Loucy (cell line): ENCODE measurements around the gene HIVEP1.

Experiments used
- H2AFZ ChIP-seq: fragments of 200-600 bp; sonication (generic); 2 replicates; pipeline ENCODE4 v1.6.0; 2016; ENCODE audit warnings: antibody characterized with exemption, mild to moderate bottlenecking, low read length, moderate library complexity
- H3F3A ChIP-seq: fragments of 200-600 bp; 2 replicates; pipeline ENCODE4 v1.6.0; 2016; ENCODE audit warnings: antibody characterized with exemption, low read depth, mild to moderate bottlenecking
- H3K27me3 ChIP-seq: fragments of 200-600 bp; sonication (generic); 2 replicates; pipeline ENCODE4 v1.6.1; 2014; ENCODE audit warnings: low read length, mild to moderate bottlenecking; ENCODE audit not compliant: insufficient read depth, poor library complexity, severe bottlenecking
- H3K36me3 ChIP-seq: fragments of 200-600 bp; sonication (generic); 2 replicates; pipeline ENCODE4 v1.6.1; 2016; ENCODE audit warnings: low read length; ENCODE audit not compliant: insufficient read depth
- H3K4me1 ChIP-seq: fragments of 200-600 bp; sonication (generic); 2 replicates; pipeline ENCODE4 v1.5.1; 2014; ENCODE audit warnings: low read length, mild to moderate bottlenecking; ENCODE audit not compliant: insufficient read depth, poor library complexity, severe bottlenecking
- H3K4me2 ChIP-seq: fragments of 200-600 bp; sonication (generic); 2 replicates; pipeline ENCODE4 v1.6.0; 2014; ENCODE audit warnings: antibody characterized with exemption, low read length, low read depth, mild to moderate bottlenecking; ENCODE audit not compliant: poor library complexity, severe bottlenecking
- H3K4me3 ChIP-seq: fragments of 200-600 bp; sonication (generic); 2 replicates; pipeline ENCODE4 v1.5.1; 2014; ENCODE audit warnings: low read length, mild to moderate bottlenecking, mixed read lengths; ENCODE audit not compliant: poor library complexity, severe bottlenecking
- H3K79me2 ChIP-seq: fragments of 200-600 bp; sonication (generic); 2 replicates; pipeline ENCODE4 v1.6.1; 2014; ENCODE audit warnings: low read length; ENCODE audit not compliant: insufficient read depth
- H3K9ac ChIP-seq: fragments of 200-600 bp; sonication (generic); 2 replicates; pipeline ENCODE4 v1.6.0; 2014; ENCODE audit warnings: mild to moderate bottlenecking, low read depth, low read length, moderate library complexity; ENCODE audit not compliant: poor library complexity, severe bottlenecking
- H3K9me2 ChIP-seq: fragments of 200-600 bp; sonication (generic); replicated peaks from 2 replicates; pipeline ENCODE4 v1.6.1; 2016; ENCODE audit warnings: low read depth, low read length, mixed read lengths
- H3K9me3 ChIP-seq: fragments of 200-600 bp; sonication (generic); 2 replicates; pipeline ENCODE4 v1.6.1; 2014; ENCODE audit warnings: mild to moderate bottlenecking, antibody characterized with exemption, low read length, low read depth; ENCODE audit not compliant: insufficient read depth
- H4K20me1 ChIP-seq: fragments of 200-600 bp; sonication (generic); 2 replicates; pipeline ENCODE4 v1.6.0; 2014; ENCODE audit warnings: antibody characterized with exemption, low read length, mild to moderate bottlenecking; ENCODE audit not compliant: insufficient read depth, poor library complexity, severe bottlenecking
- EZH2phosphoT487 ChIP-seq: fragments of 200-600 bp; IDR thresholded peaks from 2 replicates; pipeline ENCODE4 v1.6.1; 2018; ENCODE audit warnings: antibody characterized with exemption, mild to moderate bottlenecking, moderate library complexity, borderline replicate concordance
- TF ChIP-seq, protein P1 (sequence below): fragments of 200-600 bp; sonication (generic); conservative IDR thresholded peaks from 2 replicates; pipeline ENCODE4 v1.5.1; 2014; ENCODE audit warnings: mild to moderate bottlenecking, antibody characterized with exemption, low read length

HIVEP1 gene

GRCh38 chr6:12008366-12009179 lies 3.5 kb upstream of the HIVEP1 start:
- Histone ChIP-seq H3K9ac (peak overlapping the region; percentile 91), H3K4me2 (peak overlapping the region; percentile 97), H3F3A (peaks cover 3% of the 10 kb centered on the region), H3K9me2 (no peaks in the 10 kb centered on the region), H3K4me1 (peaks cover 32% of the 10 kb centered on the region), H2AFZ (peak overlapping the region; percentile 97), H4K20me1 (peaks cover 4% of the 10 kb centered on the region), H3K27me3 (no peaks in the 10 kb centered on the region), H3K4me3 (peak overlapping the region; percentile 95), H3K36me3 (no peaks in the 10 kb centered on the region), H3K79me2 (peaks cover 20% of the 10 kb centered on the region), H3K9me3 (no peaks in the 10 kb centered on the region)
- TF ChIP-seq, protein P1, sequence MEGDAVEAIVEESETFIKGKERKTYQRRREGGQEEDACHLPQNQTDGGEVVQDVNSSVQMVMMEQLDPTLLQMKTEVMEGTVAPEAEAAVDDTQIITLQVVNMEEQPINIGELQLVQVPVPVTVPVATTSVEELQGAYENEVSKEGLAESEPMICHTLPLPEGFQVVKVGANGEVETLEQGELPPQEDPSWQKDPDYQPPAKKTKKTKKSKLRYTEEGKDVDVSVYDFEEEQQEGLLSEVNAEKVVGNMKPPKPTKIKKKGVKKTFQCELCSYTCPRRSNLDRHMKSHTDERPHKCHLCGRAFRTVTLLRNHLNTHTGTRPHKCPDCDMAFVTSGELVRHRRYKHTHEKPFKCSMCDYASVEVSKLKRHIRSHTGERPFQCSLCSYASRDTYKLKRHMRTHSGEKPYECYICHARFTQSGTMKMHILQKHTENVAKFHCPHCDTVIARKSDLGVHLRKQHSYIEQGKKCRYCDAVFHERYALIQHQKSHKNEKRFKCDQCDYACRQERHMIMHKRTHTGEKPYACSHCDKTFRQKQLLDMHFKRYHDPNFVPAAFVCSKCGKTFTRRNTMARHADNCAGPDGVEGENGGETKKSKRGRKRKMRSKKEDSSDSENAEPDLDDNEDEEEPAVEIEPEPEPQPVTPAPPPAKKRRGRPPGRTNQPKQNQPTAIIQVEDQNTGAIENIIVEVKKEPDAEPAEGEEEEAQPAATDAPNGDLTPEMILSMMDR = no peak
- no peak for TF ChIP-seq EZH2phosphoT487

DNA sequence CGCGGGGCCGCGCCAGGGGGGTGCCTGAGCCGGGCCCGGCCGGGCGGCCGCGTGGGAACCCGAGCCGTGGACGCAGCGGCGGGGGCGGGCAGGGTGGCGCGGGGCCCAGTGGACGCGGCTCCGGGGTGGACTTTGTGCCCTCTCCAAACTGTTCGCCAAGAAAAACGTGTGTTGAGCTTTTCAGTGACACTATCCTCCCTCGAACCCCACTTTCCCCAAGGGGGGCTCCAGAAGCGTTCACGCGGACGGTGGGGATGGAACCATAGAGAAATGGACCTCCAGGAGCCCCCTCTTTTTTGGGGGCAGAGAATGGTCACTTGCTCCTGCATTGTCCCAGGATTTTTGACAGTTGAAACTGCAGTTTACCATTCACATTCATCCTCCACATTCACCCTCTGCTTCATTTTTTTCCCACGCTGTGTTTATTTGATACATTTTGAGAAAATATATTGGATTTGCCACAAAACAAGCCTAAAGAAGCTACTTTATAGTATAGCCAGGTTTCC lies 2.9 kb upstream of the HIVEP1 start:
- Histone ChIP-seq H3K9ac (peak overlapping the region; percentile 91), H3K4me3 (peak overlapping the region; percentile 95), H4K20me1 (peaks cover 11% of the 10 kb centered on the region), H3K79me2 (peaks cover 26% of the 10 kb centered on the region), H3F3A (peaks cover 3% of the 10 kb centered on the region), H3K4me1 (peaks cover 39% of the 10 kb centered on the region), H3K9me3 (no peaks in the 10 kb centered on the region), H3K4me2 (peak overlapping the region; percentile 80), H3K27me3 (no peaks in the 10 kb centered on the region), H3K36me3 (no peaks in the 10 kb centered on the region), H3K9me2 (no peaks in the 10 kb centered on the region), H2AFZ (peak overlapping the region; percentile 91)
- no peak for TF ChIP-seq EZH2phosphoT487
- TF ChIP-seq, protein P1 = no peak

GRCh38 chr6:12009876-12010634 lies 2.1 kb upstream of the HIVEP1 start:
- Histone ChIP-seq H3K9ac (peak overlapping the region; percentile 91), H3K9me2 (no peaks in the 10 kb centered on the region), H3K79me2 (peaks cover 34% of the 10 kb centered on the region), H3F3A (peaks cover 5% of the 10 kb centered on the region), H4K20me1 (peaks cover 16% of the 10 kb centered on the region), H2AFZ (peak overlapping the region; percentile 94), H3K36me3 (no peaks in the 10 kb centered on the region), H3K4me1 (peaks cover 44% of the 10 kb centered on the region), H3K4me3 (peak overlapping the region; percentile 95), H3K4me2 (peak overlapping the region; percentile 80), H3K9me3 (no peaks in the 10 kb centered on the region), H3K27me3 (no peaks in the 10 kb centered on the region)
- no peak for TF ChIP-seq EZH2phosphoT487
- TF ChIP-seq, protein P1 = no peak
